ENCODE measurements around the gene RCN2. TPM values are rescaled to one million over a fixed set of nuclear protein-coding genes. Genes with fewer than 3 reads are reported as not detected.

RCN2 gene
- total and polyA plus RNA-seq, 2 experiments from 2014 or later, result 170 to 327 TPM

DNA sequence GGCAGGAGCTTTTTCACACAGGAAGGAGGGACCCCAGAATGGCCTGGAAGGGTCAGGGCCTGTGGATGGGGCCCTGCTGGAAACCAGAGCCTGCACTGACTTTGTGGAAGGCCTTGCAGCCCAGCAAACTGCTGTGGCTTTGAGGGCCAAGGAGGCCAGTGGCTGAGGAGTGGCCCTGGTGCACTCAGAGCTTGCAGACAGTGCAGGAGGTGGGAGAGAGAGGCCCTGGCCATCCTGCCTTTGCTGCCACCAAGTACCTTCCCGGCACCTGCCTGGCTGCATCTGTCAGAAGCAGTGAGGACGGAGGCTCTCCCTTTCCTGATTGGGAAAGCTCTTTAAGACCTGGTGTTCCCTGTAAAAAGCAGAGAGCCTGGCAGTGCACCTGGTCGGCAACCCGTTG lies 69.8 kb downstream of the RCN2 start:
- peaks cover 6% of the 10 kb centered on the region for H3K27me3 Mint-ChIP-seq (ENCODE audit: insufficient read depth, low read depth, poor library complexity)
- ATAC-seq (no peak), DNase-seq (ENCODE audit: low spot score) (no peak)
- H3K27ac Mint-ChIP-seq, result no peak overlapping the region
- H3F3A ChIP-seq (replicated peaks; ENCODE audit: low read depth), result no peaks in the 10 kb centered on the region
- no peak overlapping the region for H2AFZ ChIP-seq
- no peaks in the 10 kb centered on the region for H4K20me1 ChIP-seq (replicated peaks; ENCODE audit: insufficient read depth)
- no peaks in the 10 kb centered on the region for H3K4me1 ChIP-seq (ENCODE audit: insufficient read depth)
- no peak overlapping the region for H3K4me3 ChIP-seq
- no peaks in the 10 kb centered on the region for H3K27me3 ChIP-seq (ENCODE audit: insufficient read depth)
- no peak overlapping the region for H3K27ac ChIP-seq (ENCODE audit: low read depth)
- H3K4me1 Mint-ChIP-seq, result no peaks in the 10 kb centered on the region
- no peaks in the 10 kb centered on the region for H3K9me3 Mint-ChIP-seq
- H3K4me2 ChIP-seq, result no peak overlapping the region
- no peak overlapping the region for H3K4me3 Mint-ChIP-seq
- H3K9me2 ChIP-seq (ENCODE audit: insufficient read depth), result no peaks in the 10 kb centered on the region
- H3K36me3 ChIP-seq (ENCODE audit: insufficient read depth), result no peaks in the 10 kb centered on the region
- H3K79me2 ChIP-seq (replicated peaks; ENCODE audit: insufficient read depth), result no peaks in the 10 kb centered on the region
- TF ChIP-seq JUNB (IDR thresholded peaks at IDR 0.05; ENCODE audit: unreplicated experiment) (no peak), STAT1 (IDR thresholded peaks at IDR 0.05; ENCODE audit: unreplicated experiment) (no peak), NANOG (IDR thresholded peaks at IDR 0.05; ENCODE audit: borderline replicate concordance) (no peak), POLR2AphosphoS5 (IDR thresholded peaks at IDR 0.05; ENCODE audit: low read depth) (no peak), EZH2phosphoT487 (IDR thresholded peaks at IDR 0.05; ENCODE audit: unreplicated experiment) (no peak), CREB1 (CRISPR knock-in tag; IDR thresholded peaks at IDR 0.05; ENCODE audit: low read depth) (no peak), ZNF114 (CRISPR knock-in tag; IDR thresholded peaks at IDR 0.05) (no peak), ZNF331 (CRISPR knock-in tag; IDR thresholded peaks at IDR 0.05; ENCODE audit: low read depth) (no peak), EZH2 (IDR thresholded peaks at IDR 0.05; ENCODE audit: low read depth, unreplicated experiment) (no peak)
- TF ChIP-seq, protein P1, sequence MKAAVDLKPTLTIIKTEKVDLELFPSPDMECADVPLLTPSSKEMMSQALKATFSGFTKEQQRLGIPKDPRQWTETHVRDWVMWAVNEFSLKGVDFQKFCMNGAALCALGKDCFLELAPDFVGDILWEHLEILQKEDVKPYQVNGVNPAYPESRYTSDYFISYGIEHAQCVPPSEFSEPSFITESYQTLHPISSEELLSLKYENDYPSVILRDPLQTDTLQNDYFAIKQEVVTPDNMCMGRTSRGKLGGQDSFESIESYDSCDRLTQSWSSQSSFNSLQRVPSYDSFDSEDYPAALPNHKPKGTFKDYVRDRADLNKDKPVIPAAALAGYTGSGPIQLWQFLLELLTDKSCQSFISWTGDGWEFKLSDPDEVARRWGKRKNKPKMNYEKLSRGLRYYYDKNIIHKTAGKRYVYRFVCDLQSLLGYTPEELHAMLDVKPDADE (IDR thresholded peaks at IDR 0.05), result no peak
- TF ChIP-seq, protein P2, sequence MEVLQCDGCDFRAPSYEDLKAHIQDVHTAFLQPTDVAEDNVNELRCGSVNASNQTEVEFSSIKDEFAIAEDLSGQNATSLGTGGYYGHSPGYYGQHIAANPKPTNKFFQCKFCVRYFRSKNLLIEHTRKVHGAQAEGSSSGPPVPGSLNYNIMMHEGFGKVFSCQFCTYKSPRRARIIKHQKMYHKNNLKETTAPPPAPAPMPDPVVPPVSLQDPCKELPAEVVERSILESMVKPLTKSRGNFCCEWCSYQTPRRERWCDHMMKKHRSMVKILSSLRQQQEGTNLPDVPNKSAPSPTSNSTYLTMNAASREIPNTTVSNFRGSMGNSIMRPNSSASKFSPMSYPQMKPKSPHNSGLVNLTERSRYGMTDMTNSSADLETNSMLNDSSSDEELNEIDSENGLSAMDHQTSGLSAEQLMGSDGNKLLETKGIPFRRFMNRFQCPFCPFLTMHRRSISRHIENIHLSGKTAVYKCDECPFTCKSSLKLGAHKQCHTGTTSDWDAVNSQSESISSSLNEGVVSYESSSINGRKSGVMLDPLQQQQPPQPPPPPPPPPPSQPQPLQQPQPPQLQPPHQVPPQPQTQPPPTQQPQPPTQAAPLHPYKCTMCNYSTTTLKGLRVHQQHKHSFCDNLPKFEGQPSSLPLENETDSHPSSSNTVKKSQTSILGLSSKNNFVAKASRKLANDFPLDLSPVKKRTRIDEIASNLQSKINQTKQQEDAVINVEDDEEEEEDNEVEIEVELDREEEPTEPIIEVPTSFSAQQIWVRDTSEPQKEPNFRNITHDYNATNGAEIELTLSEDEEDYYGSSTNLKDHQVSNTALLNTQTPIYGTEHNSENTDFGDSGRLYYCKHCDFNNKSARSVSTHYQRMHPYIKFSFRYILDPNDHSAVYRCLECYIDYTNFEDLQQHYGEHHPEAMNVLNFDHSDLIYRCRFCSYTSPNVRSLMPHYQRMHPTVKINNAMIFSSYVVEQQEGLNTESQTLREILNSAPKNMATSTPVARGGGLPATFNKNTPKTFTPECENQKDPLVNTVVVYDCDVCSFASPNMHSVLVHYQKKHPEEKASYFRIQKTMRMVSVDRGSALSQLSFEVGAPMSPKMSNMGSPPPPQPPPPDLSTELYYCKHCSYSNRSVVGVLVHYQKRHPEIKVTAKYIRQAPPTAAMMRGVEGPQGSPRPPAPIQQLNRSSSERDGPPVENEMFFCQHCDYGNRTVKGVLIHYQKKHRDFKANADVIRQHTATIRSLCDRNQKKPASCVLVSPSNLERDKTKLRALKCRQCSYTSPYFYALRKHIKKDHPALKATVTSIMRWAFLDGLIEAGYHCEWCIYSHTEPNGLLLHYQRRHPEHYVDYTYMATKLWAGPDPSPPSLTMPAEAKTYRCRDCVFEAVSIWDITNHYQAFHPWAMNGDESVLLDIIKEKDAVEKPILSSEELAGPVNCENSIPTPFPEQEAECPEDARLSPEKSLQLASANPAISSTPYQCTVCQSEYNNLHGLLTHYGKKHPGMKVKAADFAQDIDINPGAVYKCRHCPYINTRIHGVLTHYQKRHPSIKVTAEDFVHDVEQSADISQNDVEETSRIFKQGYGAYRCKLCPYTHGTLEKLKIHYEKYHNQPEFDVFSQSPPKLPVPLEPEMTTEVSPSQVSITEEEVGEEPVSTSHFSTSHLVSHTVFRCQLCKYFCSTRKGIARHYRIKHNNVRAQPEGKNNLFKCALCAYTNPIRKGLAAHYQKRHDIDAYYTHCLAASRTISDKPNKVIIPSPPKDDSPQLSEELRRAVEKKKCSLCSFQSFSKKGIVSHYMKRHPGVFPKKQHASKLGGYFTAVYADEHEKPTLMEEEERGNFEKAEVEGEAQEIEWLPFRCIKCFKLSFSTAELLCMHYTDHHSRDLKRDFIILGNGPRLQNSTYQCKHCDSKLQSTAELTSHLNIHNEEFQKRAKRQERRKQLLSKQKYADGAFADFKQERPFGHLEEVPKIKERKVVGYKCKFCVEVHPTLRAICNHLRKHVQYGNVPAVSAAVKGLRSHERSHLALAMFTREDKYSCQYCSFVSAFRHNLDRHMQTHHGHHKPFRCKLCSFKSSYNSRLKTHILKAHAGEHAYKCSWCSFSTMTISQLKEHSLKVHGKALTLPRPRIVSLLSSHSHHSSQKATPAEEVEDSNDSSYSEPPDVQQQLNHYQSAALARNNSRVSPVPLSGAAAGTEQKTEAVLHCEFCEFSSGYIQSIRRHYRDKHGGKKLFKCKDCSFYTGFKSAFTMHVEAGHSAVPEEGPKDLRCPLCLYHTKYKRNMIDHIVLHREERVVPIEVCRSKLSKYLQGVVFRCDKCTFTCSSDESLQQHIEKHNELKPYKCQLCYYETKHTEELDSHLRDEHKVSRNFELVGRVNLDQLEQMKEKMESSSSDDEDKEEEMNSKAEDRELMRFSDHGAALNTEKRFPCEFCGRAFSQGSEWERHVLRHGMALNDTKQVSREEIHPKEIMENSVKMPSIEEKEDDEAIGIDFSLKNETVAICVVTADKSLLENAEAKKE (CRISPR knock-in tag; IDR thresholded peaks at IDR 0.05), result no peak
- TF ChIP-seq, protein P3, sequence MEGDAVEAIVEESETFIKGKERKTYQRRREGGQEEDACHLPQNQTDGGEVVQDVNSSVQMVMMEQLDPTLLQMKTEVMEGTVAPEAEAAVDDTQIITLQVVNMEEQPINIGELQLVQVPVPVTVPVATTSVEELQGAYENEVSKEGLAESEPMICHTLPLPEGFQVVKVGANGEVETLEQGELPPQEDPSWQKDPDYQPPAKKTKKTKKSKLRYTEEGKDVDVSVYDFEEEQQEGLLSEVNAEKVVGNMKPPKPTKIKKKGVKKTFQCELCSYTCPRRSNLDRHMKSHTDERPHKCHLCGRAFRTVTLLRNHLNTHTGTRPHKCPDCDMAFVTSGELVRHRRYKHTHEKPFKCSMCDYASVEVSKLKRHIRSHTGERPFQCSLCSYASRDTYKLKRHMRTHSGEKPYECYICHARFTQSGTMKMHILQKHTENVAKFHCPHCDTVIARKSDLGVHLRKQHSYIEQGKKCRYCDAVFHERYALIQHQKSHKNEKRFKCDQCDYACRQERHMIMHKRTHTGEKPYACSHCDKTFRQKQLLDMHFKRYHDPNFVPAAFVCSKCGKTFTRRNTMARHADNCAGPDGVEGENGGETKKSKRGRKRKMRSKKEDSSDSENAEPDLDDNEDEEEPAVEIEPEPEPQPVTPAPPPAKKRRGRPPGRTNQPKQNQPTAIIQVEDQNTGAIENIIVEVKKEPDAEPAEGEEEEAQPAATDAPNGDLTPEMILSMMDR (conservative IDR thresholded peaks at IDR 0.05; ENCODE audit: low read depth in 2 of 2), result no peak
- TF ChIP-seq, protein P4, sequence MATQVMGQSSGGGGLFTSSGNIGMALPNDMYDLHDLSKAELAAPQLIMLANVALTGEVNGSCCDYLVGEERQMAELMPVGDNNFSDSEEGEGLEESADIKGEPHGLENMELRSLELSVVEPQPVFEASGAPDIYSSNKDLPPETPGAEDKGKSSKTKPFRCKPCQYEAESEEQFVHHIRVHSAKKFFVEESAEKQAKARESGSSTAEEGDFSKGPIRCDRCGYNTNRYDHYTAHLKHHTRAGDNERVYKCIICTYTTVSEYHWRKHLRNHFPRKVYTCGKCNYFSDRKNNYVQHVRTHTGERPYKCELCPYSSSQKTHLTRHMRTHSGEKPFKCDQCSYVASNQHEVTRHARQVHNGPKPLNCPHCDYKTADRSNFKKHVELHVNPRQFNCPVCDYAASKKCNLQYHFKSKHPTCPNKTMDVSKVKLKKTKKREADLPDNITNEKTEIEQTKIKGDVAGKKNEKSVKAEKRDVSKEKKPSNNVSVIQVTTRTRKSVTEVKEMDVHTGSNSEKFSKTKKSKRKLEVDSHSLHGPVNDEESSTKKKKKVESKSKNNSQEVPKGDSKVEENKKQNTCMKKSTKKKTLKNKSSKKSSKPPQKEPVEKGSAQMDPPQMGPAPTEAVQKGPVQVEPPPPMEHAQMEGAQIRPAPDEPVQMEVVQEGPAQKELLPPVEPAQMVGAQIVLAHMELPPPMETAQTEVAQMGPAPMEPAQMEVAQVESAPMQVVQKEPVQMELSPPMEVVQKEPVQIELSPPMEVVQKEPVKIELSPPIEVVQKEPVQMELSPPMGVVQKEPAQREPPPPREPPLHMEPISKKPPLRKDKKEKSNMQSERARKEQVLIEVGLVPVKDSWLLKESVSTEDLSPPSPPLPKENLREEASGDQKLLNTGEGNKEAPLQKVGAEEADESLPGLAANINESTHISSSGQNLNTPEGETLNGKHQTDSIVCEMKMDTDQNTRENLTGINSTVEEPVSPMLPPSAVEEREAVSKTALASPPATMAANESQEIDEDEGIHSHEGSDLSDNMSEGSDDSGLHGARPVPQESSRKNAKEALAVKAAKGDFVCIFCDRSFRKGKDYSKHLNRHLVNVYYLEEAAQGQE (IDR thresholded peaks at IDR 0.05; ENCODE audit: unreplicated experiment), result no peak
- H3K36me3 Mint-ChIP-seq (ENCODE audit: low read depth), result no peaks in the 10 kb centered on the region
